Measurements from ENCODE around the gene MLC1.

The MLC1 gene

DNA sequence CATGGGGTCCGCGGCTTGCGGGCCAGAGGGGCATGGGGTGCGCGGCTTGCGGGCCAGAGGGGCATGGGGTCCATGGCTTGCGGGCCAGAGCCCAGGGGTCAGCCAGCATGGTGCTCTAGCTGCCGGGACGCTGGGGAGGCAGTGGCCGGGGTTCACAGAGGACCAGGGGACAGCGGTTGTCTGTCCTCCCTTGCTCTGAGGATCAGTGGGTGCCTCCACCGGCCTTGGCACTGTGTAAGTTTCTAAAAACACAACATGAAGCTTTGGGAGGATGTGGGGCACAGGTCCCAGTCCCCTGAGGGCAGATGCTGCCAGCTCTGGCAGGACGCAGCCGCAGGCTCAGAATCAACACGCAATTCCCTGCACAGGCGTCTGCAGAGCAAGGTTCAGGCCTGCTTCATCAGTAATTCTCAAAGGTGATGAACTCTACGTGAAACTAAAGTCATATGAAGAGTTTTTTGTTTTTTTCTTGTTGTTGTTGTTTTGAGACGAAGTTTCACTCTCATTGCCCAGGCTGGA, 3.0 kb downstream of the MLC1 start:
- Histone ChIP-seq H2AFZ (ENCODE audit: low read length) (no peak overlapping the region), H3K36me3 (replicated peaks in 1 of 2; ENCODE audit: control insufficient read depth in 2 of 2, insufficient read depth in 2 of 2, low read length in 2 of 2) (no peaks in the 10 kb centered on the region), H3K4me2 (ENCODE audit: insufficient read depth, low read length, poor library complexity, severe bottlenecking) (no peak overlapping the region), H3K23ac (ENCODE audit: low read depth, low read length, poor library complexity) (no peak overlapping the region), H4K8ac (ENCODE audit: low read depth, low read length) (no peak overlapping the region), H3K14ac (ENCODE audit: low read length) (no peak overlapping the region), H2BK5ac (ENCODE audit: low read length) (no peak overlapping the region), H3K4me1 (ENCODE audit: control insufficient read depth in 2 of 2, insufficient read depth in 1 of 2, low read depth in 1 of 2, low read length in 2 of 2) (peaks cover 6 to 16% of the 10 kb centered on the region in 2 donors), H2BK15ac (ENCODE audit: low read length) (no peak overlapping the region), H3K27me3 (ENCODE audit: control insufficient read depth in 3 of 3, insufficient read depth in 3 of 3, low read depth in 1 of 3, low read length in 3 of 3) (no peaks in the 10 kb centered on the region), H3K9ac (ENCODE audit: low read depth, low read length, poor library complexity) (no peak overlapping the region), H3K79me1 (ENCODE audit: low read depth, low read length) (no peaks in the 10 kb centered on the region), H2AK5ac (ENCODE audit: low read depth, low read length) (peak overlapping the region; percentile 51), H3K9me3 (replicated peaks in 1 of 2; ENCODE audit: control insufficient read depth in 2 of 2, insufficient read depth in 1 of 2, low read depth in 1 of 2, low read length in 2 of 2) (peaks cover 0 to 1% of the 10 kb centered on the region in 2 donors), H3K4ac (ENCODE audit: low read length) (peak overlapping the region; percentile 39), H3K4me3 (ENCODE audit: low read length in 2 of 2) (no peak overlapping the region), H2BK12ac (ENCODE audit: low read length) (peak overlapping the region; percentile 48), H2BK120ac (ENCODE audit: low read depth, low read length) (no peak overlapping the region), H3K18ac (ENCODE audit: low read length) (peak overlapping the region; percentile 49), H3K27ac (replicated peaks; ENCODE audit: low read length) (no peak overlapping the region), H4K91ac (ENCODE audit: low read depth, low read length, poor library complexity) (no peak overlapping the region)
- no CpG with 5 or more reads among the region's 18 CpGs for WGBS, 2 donors (ENCODE audit: extremely low coverage in 2 of 2, insufficient read length in 2 of 2, insufficient replicate concordance in 1 of 2)
- no peak for DNase-seq (ENCODE audit: low spot score)

DNA sequence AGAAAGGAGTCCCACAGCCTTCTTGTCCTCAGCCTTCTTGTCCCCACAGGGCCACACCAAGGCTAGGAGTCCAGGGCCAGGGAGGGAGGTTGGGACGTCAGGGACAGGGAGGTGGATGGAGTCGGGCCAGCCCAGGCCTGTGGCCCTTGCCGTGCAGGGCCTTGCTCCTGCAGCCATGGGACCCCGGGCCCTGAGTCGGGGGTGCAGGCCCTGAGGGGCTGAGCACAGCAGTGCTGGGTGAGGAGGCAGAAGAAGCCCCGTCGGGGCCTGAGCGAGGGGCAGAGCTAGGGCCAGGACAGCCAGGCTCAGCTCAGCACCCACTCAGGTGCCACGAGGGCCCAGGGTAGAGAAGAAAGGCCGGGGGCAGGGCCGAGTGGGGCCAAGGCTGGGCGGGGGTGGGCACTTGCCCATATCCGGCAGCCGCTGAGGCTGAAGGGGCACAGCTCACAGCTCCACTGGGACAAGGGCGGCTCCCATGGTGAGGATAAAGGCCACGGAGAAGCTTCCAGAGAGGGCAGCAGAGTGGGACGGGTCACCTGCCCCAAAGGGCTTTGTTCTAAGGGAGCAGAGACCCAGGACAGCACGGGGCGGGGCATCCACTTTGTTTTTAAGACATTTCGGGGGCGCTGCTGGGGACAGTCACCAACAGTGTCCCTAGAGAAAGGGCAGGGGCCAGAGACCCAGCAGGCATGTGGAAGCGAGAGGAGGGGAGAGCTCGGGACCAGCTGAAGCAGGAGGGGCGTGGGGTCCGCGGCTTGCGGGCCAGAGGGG, 3.6 kb downstream of the MLC1 start:
- no peak overlapping the region for H2BK120ac ChIP-seq (ENCODE audit: low read depth, low read length)
- no peaks in the 10 kb centered on the region for H3K36me3 ChIP-seq (replicated peaks in 1 of 2; ENCODE audit: control insufficient read depth in 2 of 2, insufficient read depth in 2 of 2, low read length in 2 of 2)
- DNase-seq (ENCODE audit: low spot score) = no peak
- peaks cover 7 to 16% of the 10 kb centered on the region in 2 donors for H3K4me1 ChIP-seq (ENCODE audit: control insufficient read depth in 2 of 2, insufficient read depth in 1 of 2, low read depth in 1 of 2, low read length in 2 of 2)
- no CpG with 5 or more reads among the region's 27 CpGs for WGBS, 2 donors (ENCODE audit: extremely low coverage in 2 of 2, insufficient read length in 2 of 2, insufficient replicate concordance in 1 of 2)
- H3K9me3 ChIP-seq (replicated peaks in 1 of 2; ENCODE audit: control insufficient read depth in 2 of 2, insufficient read depth in 1 of 2, low read depth in 1 of 2, low read length in 2 of 2) = no peaks in the 10 kb centered on the region
- no peak overlapping the region for H3K4me3 ChIP-seq (ENCODE audit: low read length in 2 of 2)
- no peak overlapping the region for H3K27ac ChIP-seq (replicated peaks; ENCODE audit: low read length)
- no peak overlapping the region for H2BK5ac ChIP-seq (ENCODE audit: low read length)
- no peaks in the 10 kb centered on the region for H3K27me3 ChIP-seq (ENCODE audit: control insufficient read depth in 3 of 3, insufficient read depth in 3 of 3, low read depth in 1 of 3, low read length in 3 of 3)
- H3K4me2 ChIP-seq (ENCODE audit: insufficient read depth, low read length, poor library complexity, severe bottlenecking) = no peak overlapping the region
- peak overlapping the region; percentile 13 for H3K23ac ChIP-seq (ENCODE audit: low read depth, low read length, poor library complexity)
- H3K9ac ChIP-seq (ENCODE audit: low read depth, low read length, poor library complexity) = no peak overlapping the region
- H4K8ac ChIP-seq (ENCODE audit: low read depth, low read length) = no peak overlapping the region
- no peaks in the 10 kb centered on the region for H3K79me1 ChIP-seq (ENCODE audit: low read depth, low read length)
- H3K14ac ChIP-seq (ENCODE audit: low read length) = no peak overlapping the region
- peak overlapping the region; percentile 51 for H2AK5ac ChIP-seq (ENCODE audit: low read depth, low read length)
- H2AFZ ChIP-seq (ENCODE audit: low read length) = no peak overlapping the region
- no peak overlapping the region for H4K91ac ChIP-seq (ENCODE audit: low read depth, low read length, poor library complexity)
- H3K4ac ChIP-seq (ENCODE audit: low read length) = peak overlapping the region; percentile 39
- H2BK15ac ChIP-seq (ENCODE audit: low read length) = peak overlapping the region; percentile 63
- H2BK12ac ChIP-seq (ENCODE audit: low read length) = peak overlapping the region; percentile 48
- peak overlapping the region; percentile 71 for H3K18ac ChIP-seq (ENCODE audit: low read length)

DNA sequence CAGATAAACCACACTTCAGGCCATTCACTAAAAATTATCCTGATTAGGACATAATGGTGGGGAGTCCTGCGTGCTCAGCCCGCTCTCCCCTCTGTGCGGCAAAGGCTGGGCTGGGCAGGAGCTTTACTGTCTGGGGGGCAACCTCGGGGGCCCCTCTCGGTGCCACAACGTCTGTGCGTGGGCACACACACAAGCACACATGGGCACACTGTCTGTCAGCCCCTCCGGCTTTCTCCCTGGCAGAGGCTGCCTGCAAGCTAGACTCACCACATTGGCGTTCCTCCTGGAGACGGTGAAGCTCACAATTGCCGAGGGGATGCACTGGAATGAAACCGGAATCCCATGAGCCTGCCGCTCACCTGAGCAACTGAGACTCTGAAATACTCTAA, 5.2 kb downstream of the MLC1 start:
- Histone ChIP-seq H2AFZ (ENCODE audit: low read length) (no peak overlapping the region), H2BK5ac (ENCODE audit: low read length) (no peak overlapping the region)

DNA sequence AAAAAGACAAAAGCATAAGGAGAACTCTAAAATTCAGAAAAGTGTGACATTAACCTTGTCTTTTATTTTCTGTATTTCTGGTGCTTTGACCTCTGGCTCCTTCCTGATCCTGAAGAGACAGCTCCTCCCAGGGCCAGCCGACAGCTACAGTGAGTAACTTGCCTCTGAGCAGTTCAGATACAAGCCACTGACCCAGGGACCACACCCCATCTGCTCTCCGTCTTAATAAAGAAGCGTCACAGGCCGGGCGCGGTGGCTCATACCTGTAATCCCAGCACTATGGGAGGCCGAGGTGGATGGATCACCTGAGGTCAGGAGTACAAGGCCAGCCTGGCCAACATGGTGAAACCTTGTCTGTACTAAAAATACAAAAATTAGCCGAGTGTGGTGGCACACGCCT, 6.5 kb downstream of the MLC1 start:
- Histone ChIP-seq H3K23ac (ENCODE audit: low read depth, low read length, poor library complexity) (no peak overlapping the region), H3K14ac (ENCODE audit: low read length) (no peak overlapping the region), H2BK5ac (ENCODE audit: low read length) (no peak overlapping the region), H3K27ac (replicated peaks; ENCODE audit: low read length) (no peak overlapping the region), H3K18ac (ENCODE audit: low read length) (no peak overlapping the region), H2AK5ac (ENCODE audit: low read depth, low read length) (no peak overlapping the region), H3K36me3 (replicated peaks in 1 of 2; ENCODE audit: control insufficient read depth in 2 of 2, insufficient read depth in 2 of 2, low read length in 2 of 2) (no peaks in the 10 kb centered on the region), H3K79me1 (ENCODE audit: low read depth, low read length) (no peaks in the 10 kb centered on the region), H3K9ac (ENCODE audit: low read depth, low read length, poor library complexity) (no peak overlapping the region), H3K27me3 (ENCODE audit: control insufficient read depth in 3 of 3, insufficient read depth in 3 of 3, low read depth in 1 of 3, low read length in 3 of 3) (no peaks in the 10 kb centered on the region), H3K4me1 (ENCODE audit: control insufficient read depth in 2 of 2, insufficient read depth in 1 of 2, low read depth in 1 of 2, low read length in 2 of 2) (peaks cover 6 to 17% of the 10 kb centered on the region in 2 donors), H2AFZ (ENCODE audit: low read length) (no peak overlapping the region), H4K91ac (ENCODE audit: low read depth, low read length, poor library complexity) (no peak overlapping the region), H2BK12ac (ENCODE audit: low read length) (no peak overlapping the region), H4K8ac (ENCODE audit: low read depth, low read length) (no peak overlapping the region), H3K9me3 (replicated peaks in 1 of 2; ENCODE audit: control insufficient read depth in 2 of 2, insufficient read depth in 1 of 2, low read depth in 1 of 2, low read length in 2 of 2) (no peaks in the 10 kb centered on the region), H3K4ac (ENCODE audit: low read length) (no peak overlapping the region), H3K4me2 (ENCODE audit: insufficient read depth, low read length, poor library complexity, severe bottlenecking) (no peak overlapping the region), H2BK120ac (ENCODE audit: low read depth, low read length) (no peak overlapping the region), H3K4me3 (ENCODE audit: low read length in 2 of 2) (no peak overlapping the region), H2BK15ac (ENCODE audit: low read length) (no peak overlapping the region)
- WGBS, 2 donors (ENCODE audit: extremely low coverage in 2 of 2, insufficient read length in 2 of 2, insufficient replicate concordance in 1 of 2) = no CpG with 5 or more reads among the region's 9 CpGs
- DNase-seq (ENCODE audit: low spot score) = no peak

More for the DNA sequence above, 5.2 kb downstream of the MLC1 start:
- H3K14ac ChIP-seq (ENCODE audit: low read length) = no peak overlapping the region
- H3K4me3 ChIP-seq (ENCODE audit: low read length in 2 of 2) = no peak overlapping the region
- H2BK15ac ChIP-seq (ENCODE audit: low read length) = no peak overlapping the region
- H3K4me1 ChIP-seq (ENCODE audit: control insufficient read depth in 2 of 2, insufficient read depth in 1 of 2, low read depth in 1 of 2, low read length in 2 of 2) = peaks cover 9 to 13% of the 10 kb centered on the region in 2 donors
- H3K27ac ChIP-seq (replicated peaks; ENCODE audit: low read length) = no peak overlapping the region
- H2AK5ac ChIP-seq (ENCODE audit: low read depth, low read length) = no peak overlapping the region
- H3K9me3 ChIP-seq (replicated peaks in 1 of 2; ENCODE audit: control insufficient read depth in 2 of 2, insufficient read depth in 1 of 2, low read depth in 1 of 2, low read length in 2 of 2) = no peaks in the 10 kb centered on the region
- peak overlapping the region; percentile 29 for H3K23ac ChIP-seq (ENCODE audit: low read depth, low read length, poor library complexity)
- no peak overlapping the region for H2BK12ac ChIP-seq (ENCODE audit: low read length)
- no peaks in the 10 kb centered on the region for H3K79me1 ChIP-seq (ENCODE audit: low read depth, low read length)
- H3K27me3 ChIP-seq (ENCODE audit: control insufficient read depth in 3 of 3, insufficient read depth in 3 of 3, low read depth in 1 of 3, low read length in 3 of 3) = no peaks in the 10 kb centered on the region
- no peak overlapping the region for H3K4me2 ChIP-seq (ENCODE audit: insufficient read depth, low read length, poor library complexity, severe bottlenecking)
- DNase-seq (ENCODE audit: low spot score) = no peak
- H2BK120ac ChIP-seq (ENCODE audit: low read depth, low read length) = no peak overlapping the region
- H3K36me3 ChIP-seq (replicated peaks in 1 of 2; ENCODE audit: control insufficient read depth in 2 of 2, insufficient read depth in 2 of 2, low read length in 2 of 2) = no peaks in the 10 kb centered on the region
- no CpG with 5 or more reads among the region's 13 CpGs for WGBS, 2 donors (ENCODE audit: extremely low coverage in 2 of 2, insufficient read length in 2 of 2, insufficient replicate concordance in 1 of 2)
- no peak overlapping the region for H3K9ac ChIP-seq (ENCODE audit: low read depth, low read length, poor library complexity)
- no peak overlapping the region for H4K8ac ChIP-seq (ENCODE audit: low read depth, low read length)
- H4K91ac ChIP-seq (ENCODE audit: low read depth, low read length, poor library complexity) = peak overlapping the region; percentile 14
- peak overlapping the region; percentile 53 for H3K18ac ChIP-seq (ENCODE audit: low read length)
- no peak overlapping the region for H3K4ac ChIP-seq (ENCODE audit: low read length)
